ENCODE data around the gene KRTAP2-1.
A peak's percentile ranks its signal among the peaks of the same experiment; 100 is the strongest.

KRTAP2-1 gene, protein sequence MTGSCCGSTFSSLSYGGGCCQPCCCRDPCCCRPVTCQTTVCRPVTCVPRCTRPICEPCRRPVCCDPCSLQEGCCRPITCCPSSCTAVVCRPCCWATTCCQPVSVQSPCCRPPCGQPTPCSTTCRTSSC

GRCh38 chr17:41046735-41047465, at the start of gene KRTAP2-1:
Gene KRTAP2-1 (minus strand): TSS chr17:41047316. CDS start chr17:41047267, 49 bp downstream.
- TF ChIP-seq TCF12 (IDR thresholded peaks at IDR 0.05; ENCODE audit: low read depth) = peak; percentile 62

DNA sequence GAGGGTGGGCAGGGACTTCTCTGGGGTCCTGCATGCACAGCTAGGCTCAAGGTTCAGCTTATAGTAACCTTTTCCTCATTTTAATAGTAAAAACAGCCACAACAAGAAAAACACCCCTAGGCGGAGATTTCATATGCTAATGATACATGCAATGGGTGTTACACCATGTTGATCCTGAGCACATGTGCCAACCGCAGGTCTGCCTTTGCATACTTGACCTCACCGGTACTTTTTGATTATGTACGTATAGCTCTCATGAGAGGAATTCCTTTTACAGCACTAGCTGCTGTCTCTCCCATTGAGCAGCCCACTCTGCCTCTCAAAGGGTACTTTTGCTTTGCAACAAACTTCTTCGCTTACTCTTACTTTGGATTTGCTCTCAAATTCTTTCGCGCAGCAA, 48.9 kb upstream of the KRTAP2-1 start:
- TF ChIP-seq EP300 (IDR thresholded peaks at IDR 0.05; ENCODE audit: borderline replicate concordance) (no peak), NFIC (IDR thresholded peaks at IDR 0.05) (no peak), EGR1 (IDR thresholded peaks at IDR 0.05) (no peak), YY1 (IDR thresholded peaks at IDR 0.05; ENCODE audit: low read depth) (no peak), MAX (IDR thresholded peaks at IDR 0.05) (no peak), ZBTB7A (IDR thresholded peaks at IDR 0.05; ENCODE audit: low read depth) (no peak), RAD21 (IDR thresholded peaks at IDR 0.05; ENCODE audit: low read depth) (no peak), REST (IDR thresholded peaks at IDR 0.05; ENCODE audit: low read depth) (no peak), TAF1 (IDR thresholded peaks at IDR 0.05; ENCODE audit: low read depth) (no peak), USF1 (IDR thresholded peaks at IDR 0.05) (no peak), FOXM1 (IDR thresholded peaks at IDR 0.05; ENCODE audit: borderline replicate concordance, low read depth) (no peak), TCF12 (IDR thresholded peaks at IDR 0.05; ENCODE audit: low read depth) (no peak), CEBPB (IDR thresholded peaks at IDR 0.05) (no peak)

- TF ChIP-seq REST (IDR thresholded peaks at IDR 0.05; ENCODE audit: low read depth) = 0 out of 2 replicates have a peak, but pooled peaks have one; percentile 36
These were observed 37.2 kb upstream of the KRTAP2-1 start, which contains the start of gene KRTAP4-7 for GRCh38 chr17:41084100-41084856. Gene KRTAP4-7 (plus strand): TSS chr17:41084150. CDS start chr17:41084207, 57 bp downstream.

DNA sequence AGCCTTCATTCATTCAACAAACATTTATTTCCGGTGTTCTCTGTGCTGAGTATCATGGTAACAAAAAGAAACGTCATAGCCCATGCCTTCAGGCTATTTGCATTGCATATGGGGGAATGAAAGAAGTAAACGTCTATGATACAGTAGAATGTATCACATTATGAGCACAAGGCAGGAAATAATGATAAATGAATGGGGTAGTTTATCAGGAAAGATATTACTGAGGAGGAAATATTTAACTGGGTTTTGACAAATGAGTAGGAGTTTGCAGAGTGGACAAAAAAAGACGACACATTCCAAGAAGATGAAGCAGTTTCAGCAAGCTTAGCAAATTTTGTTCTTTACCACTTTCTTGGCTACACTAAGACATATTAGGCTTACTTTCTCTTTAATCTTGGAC, 35.5 kb upstream of the KRTAP2-1 start:
- TF ChIP-seq FOXM1 (IDR thresholded peaks at IDR 0.05; ENCODE audit: borderline replicate concordance, low read depth) (no peak), RAD21 (IDR thresholded peaks at IDR 0.05; ENCODE audit: low read depth) (no peak), YY1 (IDR thresholded peaks at IDR 0.05; ENCODE audit: low read depth) (no peak), MAX (IDR thresholded peaks at IDR 0.05) (no peak), ZBTB7A (IDR thresholded peaks at IDR 0.05; ENCODE audit: low read depth) (no peak), TCF12 (IDR thresholded peaks at IDR 0.05; ENCODE audit: low read depth) (no peak), CEBPB (IDR thresholded peaks at IDR 0.05) (no peak)

DNA sequence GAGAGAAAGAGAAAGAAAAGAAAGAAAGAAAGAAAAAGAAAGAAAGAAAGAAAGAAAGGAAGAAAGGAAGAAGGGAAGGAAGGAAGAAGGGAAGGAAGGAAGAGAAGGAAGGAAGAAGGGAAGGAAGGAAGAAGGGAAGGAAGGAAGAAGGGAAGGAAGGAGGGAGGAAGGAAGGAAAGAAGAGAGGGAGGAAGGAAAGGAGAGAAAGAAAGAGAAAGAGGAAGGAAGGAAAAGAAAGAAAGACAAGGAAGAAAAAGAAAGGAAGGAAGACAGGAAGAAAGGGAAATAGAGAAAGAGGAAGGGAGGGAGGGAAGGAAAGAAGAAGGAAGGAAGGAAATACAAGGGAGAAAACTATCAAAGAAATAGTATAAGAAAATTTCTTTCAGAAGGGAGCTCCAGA, 29.7 kb upstream of the KRTAP2-1 start:
- no peak for TF ChIP-seq EGR1 (IDR thresholded peaks at IDR 0.05)
- no peak for TF ChIP-seq RAD21 (IDR thresholded peaks at IDR 0.05; ENCODE audit: low read depth)
- no peak for TF ChIP-seq ZBTB7A (IDR thresholded peaks at IDR 0.05; ENCODE audit: low read depth)
- TF ChIP-seq TAF1 (IDR thresholded peaks at IDR 0.05; ENCODE audit: low read depth) = no peak
- no peak for TF ChIP-seq TEAD4 (IDR thresholded peaks at IDR 0.05)
- no peak for TF ChIP-seq CEBPB (IDR thresholded peaks at IDR 0.05)
- no peak for TF ChIP-seq REST (IDR thresholded peaks at IDR 0.05; ENCODE audit: low read depth)
- TF ChIP-seq FOXM1 (IDR thresholded peaks at IDR 0.05; ENCODE audit: borderline replicate concordance, low read depth) = no peak
- TF ChIP-seq NFIC (IDR thresholded peaks at IDR 0.05) = no peak
- TF ChIP-seq CREB1 (IDR thresholded peaks at IDR 0.05; ENCODE audit: low read depth) = no peak
- TF ChIP-seq TCF12 (IDR thresholded peaks at IDR 0.05; ENCODE audit: low read depth) = no peak

All from Ishikawa (cell line).